Lower leg skin (tissue), 3 donors: ENCODE data around the gene NRG3.

ENCODE experiments used
- POLR2A ChIP-seq, 2 donors: fragments of 450-650 bp; IDR thresholded peaks; one replicate each; pipeline ENCODE4 v1.6.1; 2016 to 2017; ENCODE audit warnings: antibody characterized with exemption in 2 of 2, mild to moderate bottlenecking in 1 of 2, moderate library complexity in 1 of 2
- TF ChIP-seq, protein P1 (sequence below), 3 donors: fragments of 450-650 bp; IDR thresholded peaks; one replicate each; pipeline ENCODE4 v1.5.1; 2016; ENCODE audit warnings: antibody characterized with exemption in 3 of 3, mild to moderate bottlenecking in 3 of 3, moderate library complexity in 2 of 3

DNA sequence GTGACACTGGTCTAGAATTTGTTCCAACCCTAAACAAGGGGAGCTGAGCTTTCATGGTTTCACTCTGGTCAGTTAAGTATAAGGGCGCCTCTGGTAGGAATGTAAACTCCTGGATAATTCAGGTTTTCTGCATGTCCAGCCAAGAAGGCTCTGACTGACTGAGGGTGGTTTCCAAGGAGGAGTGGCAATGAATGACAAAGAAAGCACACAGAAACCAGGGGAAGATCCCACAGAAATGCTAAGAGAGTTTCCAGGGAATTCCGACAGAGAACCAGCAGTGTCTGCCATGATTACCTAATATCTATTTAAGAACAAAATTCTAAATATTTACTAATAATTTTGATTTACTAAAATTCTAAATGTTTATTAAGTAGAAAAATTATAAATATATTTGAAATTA, 27.3 kb upstream of the NRG3 start:
- TF ChIP-seq, protein P1, sequence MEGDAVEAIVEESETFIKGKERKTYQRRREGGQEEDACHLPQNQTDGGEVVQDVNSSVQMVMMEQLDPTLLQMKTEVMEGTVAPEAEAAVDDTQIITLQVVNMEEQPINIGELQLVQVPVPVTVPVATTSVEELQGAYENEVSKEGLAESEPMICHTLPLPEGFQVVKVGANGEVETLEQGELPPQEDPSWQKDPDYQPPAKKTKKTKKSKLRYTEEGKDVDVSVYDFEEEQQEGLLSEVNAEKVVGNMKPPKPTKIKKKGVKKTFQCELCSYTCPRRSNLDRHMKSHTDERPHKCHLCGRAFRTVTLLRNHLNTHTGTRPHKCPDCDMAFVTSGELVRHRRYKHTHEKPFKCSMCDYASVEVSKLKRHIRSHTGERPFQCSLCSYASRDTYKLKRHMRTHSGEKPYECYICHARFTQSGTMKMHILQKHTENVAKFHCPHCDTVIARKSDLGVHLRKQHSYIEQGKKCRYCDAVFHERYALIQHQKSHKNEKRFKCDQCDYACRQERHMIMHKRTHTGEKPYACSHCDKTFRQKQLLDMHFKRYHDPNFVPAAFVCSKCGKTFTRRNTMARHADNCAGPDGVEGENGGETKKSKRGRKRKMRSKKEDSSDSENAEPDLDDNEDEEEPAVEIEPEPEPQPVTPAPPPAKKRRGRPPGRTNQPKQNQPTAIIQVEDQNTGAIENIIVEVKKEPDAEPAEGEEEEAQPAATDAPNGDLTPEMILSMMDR (IDR thresholded peaks at IDR 0.05) = no peak
- no peak for TF ChIP-seq POLR2A (IDR thresholded peaks at IDR 0.05)
